Neural cell (in vitro differentiated cells): ENCODE data around the gene ZKSCAN1. TPM values are rescaled to one million over a fixed set of nuclear protein-coding genes. Genes with fewer than 3 reads are reported as not detected.

Experiments used
- H2AFZ ChIP-seq: fragments of 200-600, 300-800 bp; sonication (generic), shearing (Covaris generic); 2 replicates; pipeline ENCODE4 v1.6.0; 2014; ENCODE audit warnings: low read depth, mild to moderate bottlenecking, antibody characterized with exemption, low read length, moderate library complexity
- H3F3A ChIP-seq: fragments of 200-600 bp; shearing (Covaris generic); 2 replicates; pipeline ENCODE4 v1.6.1; 2016; ENCODE audit warnings: mild to moderate bottlenecking, moderate library complexity, mixed read lengths, antibody characterized with exemption, low read length; ENCODE audit not compliant: insufficient read depth, poor library complexity, severe bottlenecking
- H3K27ac ChIP-seq: fragments of 200-600, 300-800 bp; sonication (generic), shearing (Covaris generic); 2 replicates; pipeline ENCODE4 v1.5.1; 2014; ENCODE audit warnings: mild to moderate bottlenecking, low read length, moderate library complexity
- H3K27me3 ChIP-seq: fragments of 300-800, 200-600 bp; sonication (generic), shearing (Covaris generic); 2 replicates; pipeline ENCODE4 v1.6.0; 2014; ENCODE audit warnings: mild to moderate bottlenecking, low read depth, low read length, moderate library complexity; ENCODE audit not compliant: insufficient read depth
- H3K36me3 ChIP-seq: fragments of 300-800, 200-600 bp; sonication (generic), shearing (Covaris generic); 2 replicates; pipeline ENCODE4 v1.5.1; 2014; ENCODE audit warnings: mild to moderate bottlenecking, antibody characterized with exemption, low read length, moderate library complexity; ENCODE audit not compliant: insufficient read depth
- H3K4me2 ChIP-seq: fragments of 300-800, 200-600 bp; sonication (generic), shearing (Covaris generic); 2 replicates; pipeline ENCODE4 v1.6.0; 2014; ENCODE audit warnings: mild to moderate bottlenecking, low read length
- H3K4me3 ChIP-seq: fragments of 300-800, 200-600 bp; sonication (generic), shearing (Covaris generic); 2 replicates; pipeline ENCODE4 v1.5.1; 2014; ENCODE audit warnings: mild to moderate bottlenecking, low read length, moderate library complexity
- H3K79me2 ChIP-seq: fragments of 200-600 bp; shearing (Covaris generic); replicated peaks from 2 replicates; pipeline ENCODE4 v1.6.0; 2014; ENCODE audit warnings: mild to moderate bottlenecking, low read length, moderate library complexity; ENCODE audit not compliant: insufficient read depth
- H3K9ac ChIP-seq: fragments of 300-800, 200-600 bp; sonication (generic), shearing (Covaris generic); 2 replicates; pipeline ENCODE4 v1.6.1; 2016; ENCODE audit warnings: mild to moderate bottlenecking, low read length, mixed read lengths
- H3K9me2 ChIP-seq: fragments of 200-600 bp; shearing (Covaris generic); 2 replicates; pipeline ENCODE4 v1.6.1; 2016; ENCODE audit warnings: mild to moderate bottlenecking, low read length, mixed read lengths; ENCODE audit not compliant: insufficient read depth
- H3K9me3 ChIP-seq: fragments of 200-600, 300-800 bp; sonication (generic), shearing (Covaris generic); 2 replicates; pipeline ENCODE4 v1.6.1; 2016; ENCODE audit warnings: mild to moderate bottlenecking, mixed run types, low read length, moderate library complexity, mixed read lengths
- H4K20me1 ChIP-seq: fragments of 200-600 bp; shearing (Covaris generic); 2 replicates; pipeline ENCODE4 v1.6.1; 2016; ENCODE audit warnings: mild to moderate bottlenecking, mixed run types; ENCODE audit not compliant: insufficient read depth
- EP300 ChIP-seq: fragments of 450-650 bp; conservative IDR thresholded peaks from 2 replicates; pipeline ENCODE4 v1.6.1; 2014; ENCODE audit warnings: antibody characterized with exemption, mild to moderate bottlenecking, moderate library complexity; ENCODE audit not compliant: poor library complexity, severe bottlenecking
- EZH2 ChIP-seq: fragments of 200-600, 300-800 bp; shearing (Covaris generic), sonication (generic); IDR thresholded peaks from 2 replicates; pipeline ENCODE4 v1.6.1; 2014; ENCODE audit warnings: antibody characterized with exemption, low read length, borderline replicate concordance, mild to moderate bottlenecking; ENCODE audit not compliant: insufficient read depth, poor library complexity, severe bottlenecking
- MXI1 ChIP-seq: fragments of 450-650 bp; conservative IDR thresholded peaks from 2 replicates; pipeline ENCODE4 v1.6.1; 2014; ENCODE audit warnings: antibody characterized with exemption, mild to moderate bottlenecking; ENCODE audit not compliant: poor library complexity, severe bottlenecking
- POLR2AphosphoS5 ChIP-seq: IDR thresholded peaks from 2 replicates; pipeline ENCODE4 v1.6.1; 2012
- RAD21 ChIP-seq: fragments of 450-650 bp; conservative IDR thresholded peaks from 2 replicates; pipeline ENCODE4 v1.6.1; 2014; ENCODE audit warnings: antibody characterized with exemption, mild to moderate bottlenecking, moderate library complexity
- SMC3 ChIP-seq: fragments of 450-650 bp; conservative IDR thresholded peaks from 2 replicates; pipeline ENCODE4 v1.6.1; 2014; ENCODE audit warnings: antibody characterized with exemption, mild to moderate bottlenecking, moderate library complexity; ENCODE audit not compliant: poor library complexity
- TAF1 ChIP-seq: IDR thresholded peaks from 2 replicates; pipeline ENCODE4 v1.6.1; 2012; ENCODE audit warnings: low read depth
- polyA plus RNA-seq: library from polyadenylated mRNA; depleted of rRNA; stranded (reverse); fragments of >200 nt; gene quantifications from 2 replicates; pipeline ENCODE4 v1.2.3, GENCODE V29; 2014
- TF ChIP-seq, protein P1 (sequence below): IDR thresholded peaks from 2 replicates; pipeline ENCODE4 v1.6.1; 2012; ENCODE audit warnings: borderline replicate concordance
- TF ChIP-seq, protein P2 (sequence below): fragments of 450-650 bp; IDR thresholded peaks from 2 replicates; pipeline ENCODE4 v1.5.1; 2014; ENCODE audit warnings: antibody characterized with exemption, mild to moderate bottlenecking, moderate library complexity; ENCODE audit not compliant: poor library complexity, severe bottlenecking

The ZKSCAN1 gene
- polyA plus RNA-seq, 1 donor from 2014 or later: 26.6 TPM

DNA sequence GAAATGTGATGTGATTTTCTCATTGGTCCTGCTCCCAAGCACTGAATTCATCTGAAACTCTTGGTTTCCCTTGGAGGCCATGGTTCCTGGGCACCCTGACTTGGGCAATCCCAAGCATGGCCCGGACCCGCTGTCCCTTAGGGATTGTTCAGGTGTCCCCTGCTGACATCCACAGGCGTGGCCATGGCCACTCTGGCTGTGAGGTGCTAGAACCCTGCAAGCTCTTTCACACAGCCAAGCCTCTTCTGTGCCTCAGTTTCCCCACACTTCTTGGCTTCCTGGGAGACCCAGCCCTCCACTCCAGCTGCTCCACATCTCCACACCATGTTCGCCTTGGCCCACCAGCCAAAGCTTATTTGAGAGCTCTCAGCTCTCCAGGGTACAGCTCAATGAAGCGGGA lies 27.6 kb upstream of the ZKSCAN1 start:
- no peaks in the 10 kb centered on the region for H3K36me3 ChIP-seq
- H2AFZ ChIP-seq: no peak overlapping the region
- H3K79me2 ChIP-seq: no peaks in the 10 kb centered on the region
- no peaks in the 10 kb centered on the region for H3K9me3 ChIP-seq
- no peak overlapping the region for H3K27ac ChIP-seq
- H3K27me3 ChIP-seq: no peaks in the 10 kb centered on the region
- H3K9ac ChIP-seq: no peak overlapping the region
- TF ChIP-seq, protein P1, sequence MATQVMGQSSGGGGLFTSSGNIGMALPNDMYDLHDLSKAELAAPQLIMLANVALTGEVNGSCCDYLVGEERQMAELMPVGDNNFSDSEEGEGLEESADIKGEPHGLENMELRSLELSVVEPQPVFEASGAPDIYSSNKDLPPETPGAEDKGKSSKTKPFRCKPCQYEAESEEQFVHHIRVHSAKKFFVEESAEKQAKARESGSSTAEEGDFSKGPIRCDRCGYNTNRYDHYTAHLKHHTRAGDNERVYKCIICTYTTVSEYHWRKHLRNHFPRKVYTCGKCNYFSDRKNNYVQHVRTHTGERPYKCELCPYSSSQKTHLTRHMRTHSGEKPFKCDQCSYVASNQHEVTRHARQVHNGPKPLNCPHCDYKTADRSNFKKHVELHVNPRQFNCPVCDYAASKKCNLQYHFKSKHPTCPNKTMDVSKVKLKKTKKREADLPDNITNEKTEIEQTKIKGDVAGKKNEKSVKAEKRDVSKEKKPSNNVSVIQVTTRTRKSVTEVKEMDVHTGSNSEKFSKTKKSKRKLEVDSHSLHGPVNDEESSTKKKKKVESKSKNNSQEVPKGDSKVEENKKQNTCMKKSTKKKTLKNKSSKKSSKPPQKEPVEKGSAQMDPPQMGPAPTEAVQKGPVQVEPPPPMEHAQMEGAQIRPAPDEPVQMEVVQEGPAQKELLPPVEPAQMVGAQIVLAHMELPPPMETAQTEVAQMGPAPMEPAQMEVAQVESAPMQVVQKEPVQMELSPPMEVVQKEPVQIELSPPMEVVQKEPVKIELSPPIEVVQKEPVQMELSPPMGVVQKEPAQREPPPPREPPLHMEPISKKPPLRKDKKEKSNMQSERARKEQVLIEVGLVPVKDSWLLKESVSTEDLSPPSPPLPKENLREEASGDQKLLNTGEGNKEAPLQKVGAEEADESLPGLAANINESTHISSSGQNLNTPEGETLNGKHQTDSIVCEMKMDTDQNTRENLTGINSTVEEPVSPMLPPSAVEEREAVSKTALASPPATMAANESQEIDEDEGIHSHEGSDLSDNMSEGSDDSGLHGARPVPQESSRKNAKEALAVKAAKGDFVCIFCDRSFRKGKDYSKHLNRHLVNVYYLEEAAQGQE: no peak
- no peak for TF ChIP-seq RAD21
- no peak for TF ChIP-seq TAF1
- no peak for TF ChIP-seq EP300
- TF ChIP-seq, protein P2, sequence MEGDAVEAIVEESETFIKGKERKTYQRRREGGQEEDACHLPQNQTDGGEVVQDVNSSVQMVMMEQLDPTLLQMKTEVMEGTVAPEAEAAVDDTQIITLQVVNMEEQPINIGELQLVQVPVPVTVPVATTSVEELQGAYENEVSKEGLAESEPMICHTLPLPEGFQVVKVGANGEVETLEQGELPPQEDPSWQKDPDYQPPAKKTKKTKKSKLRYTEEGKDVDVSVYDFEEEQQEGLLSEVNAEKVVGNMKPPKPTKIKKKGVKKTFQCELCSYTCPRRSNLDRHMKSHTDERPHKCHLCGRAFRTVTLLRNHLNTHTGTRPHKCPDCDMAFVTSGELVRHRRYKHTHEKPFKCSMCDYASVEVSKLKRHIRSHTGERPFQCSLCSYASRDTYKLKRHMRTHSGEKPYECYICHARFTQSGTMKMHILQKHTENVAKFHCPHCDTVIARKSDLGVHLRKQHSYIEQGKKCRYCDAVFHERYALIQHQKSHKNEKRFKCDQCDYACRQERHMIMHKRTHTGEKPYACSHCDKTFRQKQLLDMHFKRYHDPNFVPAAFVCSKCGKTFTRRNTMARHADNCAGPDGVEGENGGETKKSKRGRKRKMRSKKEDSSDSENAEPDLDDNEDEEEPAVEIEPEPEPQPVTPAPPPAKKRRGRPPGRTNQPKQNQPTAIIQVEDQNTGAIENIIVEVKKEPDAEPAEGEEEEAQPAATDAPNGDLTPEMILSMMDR: no peak
- TF ChIP-seq EZH2: no peak
- TF ChIP-seq POLR2AphosphoS5: no peak
- no peak for TF ChIP-seq MXI1
- TF ChIP-seq SMC3: no peak
- no peaks in the 10 kb centered on the region for H3F3A ChIP-seq
- no peak overlapping the region for H3K4me2 ChIP-seq
- no peaks in the 10 kb centered on the region for H4K20me1 ChIP-seq
- no peaks in the 10 kb centered on the region for H3K9me2 ChIP-seq
- no peak overlapping the region for H3K4me3 ChIP-seq

DNA sequence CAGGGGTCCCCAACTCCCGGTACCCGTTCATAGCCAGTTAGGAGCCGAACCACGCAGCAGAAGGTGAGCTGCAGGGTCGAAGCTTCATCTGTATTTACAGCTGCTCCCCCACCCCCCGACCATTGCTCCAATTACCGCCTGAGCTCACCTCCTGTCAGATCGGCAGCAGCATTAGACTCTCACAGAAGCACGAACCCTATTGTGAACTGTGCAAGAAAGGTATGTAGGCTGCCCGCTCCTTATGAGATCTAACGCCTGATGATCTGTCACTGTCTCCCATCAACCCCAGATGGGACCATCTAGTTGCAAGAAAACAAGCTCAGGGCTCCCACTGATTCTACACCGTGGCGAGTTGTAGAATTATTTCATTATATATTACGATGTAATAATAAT lies 24.9 kb upstream of the ZKSCAN1 start:
- H3K4me2 ChIP-seq: peak overlapping the region; percentile 56
- peak overlapping the region; percentile 59 for H3K4me3 ChIP-seq
- peak overlapping the region; percentile 65 for H3K9ac ChIP-seq

More for the DNA sequence above, 24.9 kb upstream of the ZKSCAN1 start:
- H3K27ac ChIP-seq: peak overlapping the region; percentile 68
- TF ChIP-seq POLR2AphosphoS5 (peak; percentile 17), SMC3 (no peak), MXI1 (no peak), RAD21 (no peak), EZH2 (no peak), TAF1 (no peak), EP300 (no peak)
- TF ChIP-seq, protein P2: no peak
- TF ChIP-seq, protein P1: peak; percentile 76
- no peaks in the 10 kb centered on the region for H4K20me1 ChIP-seq
- H3K36me3 ChIP-seq: no peaks in the 10 kb centered on the region
- H3K9me3 ChIP-seq: no peaks in the 10 kb centered on the region
- no peaks in the 10 kb centered on the region for H3K27me3 ChIP-seq
- no peaks in the 10 kb centered on the region for H3F3A ChIP-seq
- H3K9me2 ChIP-seq: no peaks in the 10 kb centered on the region
- H3K79me2 ChIP-seq: no peaks in the 10 kb centered on the region
- peak overlapping the region; percentile 92 for H2AFZ ChIP-seq
